Mesenchymal stem cell (in vitro differentiated cells and primary cell): ENCODE data around the gene FIS1.
"Not testable (repeated sequence)": the region's sequence is repeated elsewhere in the genome, so short reads cannot be mapped to it uniquely, and the experiment has no call there.

Experiments
- DNase-seq: peaks from one replicate; pipeline ENCODE4 v3.0.0-alpha.2; 2013
- H2AFZ ChIP-seq: one replicate; pipeline ENCODE4 v1.6.1; 2013; ENCODE audit warnings: low read depth, mild to moderate bottlenecking, control low read depth, inconsistent platforms, low read length, moderate library complexity
- H2AK5ac ChIP-seq: 2 replicates; pipeline ENCODE4 v1.6.1; 2013; ENCODE audit warnings: low read length, moderate library complexity, mild to moderate bottlenecking, inconsistent platforms; ENCODE audit not compliant: severe bottlenecking
- H2BK120ac ChIP-seq: one replicate; pipeline ENCODE4 v1.6.1; 2013; ENCODE audit warnings: low read depth, mild to moderate bottlenecking, inconsistent platforms, low read length, moderate library complexity
- H2BK12ac ChIP-seq, 2 experiments: one replicate each; pipeline ENCODE4 v1.6.1; 2013; ENCODE audit warnings: inconsistent platforms in 2 of 2, low read length in 2 of 2, mild to moderate bottlenecking in 2 of 2, moderate library complexity in 2 of 2, control low read depth in 1 of 2
- H2BK15ac ChIP-seq: one replicate; pipeline ENCODE4 v1.6.1; 2013; ENCODE audit warnings: mild to moderate bottlenecking, low read depth, inconsistent platforms; ENCODE audit not compliant: poor library complexity, severe bottlenecking
- H2BK5ac ChIP-seq: 2 replicates; pipeline ENCODE4 v1.6.1; 2013; ENCODE audit warnings: low read depth, mild to moderate bottlenecking, low read length, control low read depth, inconsistent platforms; ENCODE audit not compliant: poor library complexity, severe bottlenecking
- H3K14ac ChIP-seq, 2 experiments: one replicate each; pipeline ENCODE4 v1.6.1; 2013; ENCODE audit warnings: inconsistent platforms in 2 of 2, low read length in 2 of 2, control low read depth in 1 of 2, mild to moderate bottlenecking in 1 of 2, moderate library complexity in 1 of 2
- H3K18ac ChIP-seq, 2 experiments: one replicate each; pipeline ENCODE4 v1.6.1; 2013; ENCODE audit warnings: inconsistent platforms in 2 of 2, low read length in 2 of 2, control low read depth in 1 of 2, low read depth in 1 of 2, mild to moderate bottlenecking in 1 of 2
- H3K23ac ChIP-seq, 2 experiments: one replicate each; pipeline ENCODE4 v1.6.1; 2013; ENCODE audit warnings: inconsistent platforms in 2 of 2, low read length in 2 of 2, mild to moderate bottlenecking in 2 of 2, moderate library complexity in 2 of 2, control low read depth in 1 of 2
- H3K27ac ChIP-seq: 2 replicates; pipeline ENCODE4 v1.5.1; 2013; ENCODE audit warnings: mild to moderate bottlenecking, moderate library complexity, low read length, control low read depth, inconsistent platforms; ENCODE audit not compliant: poor library complexity, severe bottlenecking
- H3K27me3 ChIP-seq, 2 experiments: 2 replicates each; pipeline versions ENCODE4 v1.6.1 to v1.7.0; 2013; ENCODE audit warnings: low read length in 2 of 2, mild to moderate bottlenecking in 2 of 2, moderate library complexity in 2 of 2, control low read depth in 1 of 2, inconsistent platforms in 1 of 2; ENCODE audit not compliant: control insufficient read depth in 1 of 2, insufficient read depth in 1 of 2
- H3K36me3 ChIP-seq, 2 experiments: 2 replicates each; pipeline versions ENCODE4 v1.6.1 to v1.7.0; 2013; ENCODE audit warnings: low read length in 2 of 2, control low read depth in 1 of 2, inconsistent platforms in 1 of 2, low read depth in 1 of 2, mild to moderate bottlenecking in 1 of 2; ENCODE audit not compliant: insufficient read depth in 2 of 2, control insufficient read depth in 1 of 2
- H3K4ac ChIP-seq, 2 experiments: one replicate each; pipeline ENCODE4 v1.6.1; 2013; ENCODE audit warnings: inconsistent platforms in 2 of 2, low read length in 2 of 2, mild to moderate bottlenecking in 2 of 2, moderate library complexity in 2 of 2, control low read depth in 1 of 2, low read depth in 1 of 2
- H3K4me1 ChIP-seq: 2 replicates; pipeline ENCODE4 v1.6.1; 2013; ENCODE audit warnings: low read depth, low read length, control low read depth; ENCODE audit not compliant: control insufficient read depth, insufficient read depth
- H3K4me2 ChIP-seq: 2 replicates; pipeline ENCODE4 v1.6.1; 2013; ENCODE audit warnings: low read length, mild to moderate bottlenecking, inconsistent platforms; ENCODE audit not compliant: poor library complexity, severe bottlenecking
- H3K4me3 ChIP-seq, 2 experiments: 2 replicates each; pipeline versions ENCODE4 v1.5.1 to v1.7.0; 2013; ENCODE audit warnings: low read length in 2 of 2, mild to moderate bottlenecking in 2 of 2, control low read depth in 1 of 2, low read depth in 1 of 2; ENCODE audit not compliant: insufficient read depth in 1 of 2
- H3K79me1 ChIP-seq: replicated peaks from 2 replicates; pipeline ENCODE4 v1.6.1; 2013; ENCODE audit warnings: mild to moderate bottlenecking, control low read depth, low read length, inconsistent platforms; ENCODE audit not compliant: poor library complexity, severe bottlenecking
- H3K9ac ChIP-seq: 2 replicates; pipeline ENCODE4 v1.7.0; 2013; ENCODE audit warnings: mild to moderate bottlenecking, low read length, moderate library complexity
- H3K9me3 ChIP-seq: 2 replicates; pipeline ENCODE4 v1.7.0; 2013; ENCODE audit warnings: mild to moderate bottlenecking, low read length; ENCODE audit not compliant: control insufficient read depth
- H4K8ac ChIP-seq: one replicate; pipeline ENCODE4 v1.6.1; 2013; ENCODE audit warnings: inconsistent platforms, mild to moderate bottlenecking, low read length, moderate library complexity
- H4K91ac ChIP-seq: one replicate; pipeline ENCODE4 v1.6.1; 2013; ENCODE audit warnings: mild to moderate bottlenecking, low read length, inconsistent platforms
- WGBS: methylation state at CpG from one replicate; pipeline ENCODE4 v1.1.7; 2013; ENCODE audit warnings: mixed read lengths; 5-methylcytosine and 5-hydroxymethylcytosine counted together

The FIS1 gene

GRCh38 chr7:101199522-101199921 lies 45.4 kb downstream of the FIS1 start:
- H4K8ac ChIP-seq, H2BK5ac ChIP-seq, DNase-seq, H2BK12ac ChIP-seq, H3K4ac ChIP-seq, H3K36me3 ChIP-seq, H3K18ac ChIP-seq, H3K4me3 ChIP-seq, H3K9ac ChIP-seq, H2BK120ac ChIP-seq, H3K79me1 ChIP-seq, H2BK15ac ChIP-seq, H3K14ac ChIP-seq, H3K23ac ChIP-seq, H3K4me2 ChIP-seq, H3K27ac ChIP-seq, H2AFZ ChIP-seq, H4K91ac ChIP-seq, H2AK5ac ChIP-seq, H3K9me3 ChIP-seq: not testable (repeated sequence)
- peaks cover 15% of the 10 kb centered on the region for H3K4me1 ChIP-seq
- peaks cover 41 to 58% of the 10 kb centered on the region in 2 experiments for H3K27me3 ChIP-seq
- 89% methylated on average over 10 of the region's 10 CpGs for WGBS

GRCh38 chr7:101198476-101198875 lies 46.4 kb downstream of the FIS1 start:
- H2BK5ac ChIP-seq: no peak overlapping the region
- H3K23ac ChIP-seq: no peak overlapping the region
- H3K9me3 ChIP-seq: no peaks in the 10 kb centered on the region
- H2BK12ac ChIP-seq: no peak overlapping the region
- H2BK15ac ChIP-seq: no peak overlapping the region
- H3K4me1 ChIP-seq: peaks cover 15% of the 10 kb centered on the region
- no peak overlapping the region for H2BK120ac ChIP-seq
- H4K8ac ChIP-seq: no peak overlapping the region
- 89% methylated on average over 14 of the region's 14 CpGs for WGBS
- H3K9ac ChIP-seq: no peak overlapping the region
- no peaks in the 10 kb centered on the region for H3K36me3 ChIP-seq
- H3K27me3 ChIP-seq: peaks cover 37 to 54% of the 10 kb centered on the region in 2 experiments
- H2AFZ ChIP-seq: no peak overlapping the region
- no peak overlapping the region for H2AK5ac ChIP-seq
- H3K18ac ChIP-seq: no peak overlapping the region
- H3K79me1 ChIP-seq: no peaks in the 10 kb centered on the region
- no peak overlapping the region for H3K4ac ChIP-seq
- no peak overlapping the region for H4K91ac ChIP-seq
- no peak overlapping the region for H3K4me3 ChIP-seq
- H3K14ac ChIP-seq: no peak overlapping the region
- DNase-seq: no peak
- no peak overlapping the region for H3K4me2 ChIP-seq
- H3K27ac ChIP-seq: no peak overlapping the region

GRCh38 chr7:101197991-101198390 lies 46.9 kb downstream of the FIS1 start:
- Histone ChIP-seq H2BK15ac (no peak overlapping the region), H4K91ac (no peak overlapping the region), H3K9ac (no peak overlapping the region), H3K36me3 (no peaks in the 10 kb centered on the region), H3K14ac (no peak overlapping the region), H2AK5ac (no peak overlapping the region), H3K23ac (no peak overlapping the region), H3K18ac (no peak overlapping the region), H3K27me3 (peaks cover 32 to 49% of the 10 kb centered on the region in 2 experiments), H3K4me3 (no peak overlapping the region), H4K8ac (no peak overlapping the region), H3K4me1 (peaks cover 15% of the 10 kb centered on the region), H3K79me1 (no peaks in the 10 kb centered on the region), H2BK12ac (no peak overlapping the region), H2AFZ (no peak overlapping the region), H3K4ac (no peak overlapping the region), H3K27ac (no peak overlapping the region), H2BK5ac (no peak overlapping the region), H3K4me2 (no peak overlapping the region), H2BK120ac (no peak overlapping the region), H3K9me3 (no peaks in the 10 kb centered on the region)
- no peak for DNase-seq
- 87% methylated on average over 15 of the region's 21 CpGs for WGBS

- DNase-seq: no peak
- WGBS: 92% methylated on average over 17 of the region's 17 CpGs
Observed at GRCh38 chr7:101195884-101196283, 49.0 kb downstream of the FIS1 start.

More at GRCh38 chr7:101195884-101196283, 49.0 kb downstream of the FIS1 start:
- no peaks in the 10 kb centered on the region for H3K79me1 ChIP-seq
- H3K4me3 ChIP-seq: no peak overlapping the region
- H2BK12ac ChIP-seq: no peak overlapping the region
- no peaks in the 10 kb centered on the region for H3K9me3 ChIP-seq
- H3K4ac ChIP-seq: no peak overlapping the region
- H3K14ac ChIP-seq: no peak overlapping the region
- H4K91ac ChIP-seq: no peak overlapping the region
- H3K27ac ChIP-seq: no peak overlapping the region
- no peak overlapping the region for H2AFZ ChIP-seq
- H3K36me3 ChIP-seq: no peaks in the 10 kb centered on the region
- H3K23ac ChIP-seq: no peak overlapping the region
- H3K9ac ChIP-seq: no peak overlapping the region
- H4K8ac ChIP-seq: no peak overlapping the region
- no peak overlapping the region for H2BK15ac ChIP-seq
- H3K4me1 ChIP-seq: peaks cover 4% of the 10 kb centered on the region
- H3K4me2 ChIP-seq: no peak overlapping the region
- no peak overlapping the region for H2AK5ac ChIP-seq
- H3K18ac ChIP-seq: no peak overlapping the region
- no peak overlapping the region for H2BK120ac ChIP-seq
- no peak overlapping the region for H2BK5ac ChIP-seq
- H3K27me3 ChIP-seq: peaks cover 11 to 28% of the 10 kb centered on the region in 2 experiments
